ENCODE measurements around the gene NTM. TPM values are rescaled to one million over a fixed set of nuclear protein-coding genes. Genes with fewer than 3 reads are reported as not detected.

Gene NTM
- total RNA-seq, 1 experiment from 2014 or later, result 8.6 TPM

GRCh38 chr11:131689049-131689925 is 318.9 kb downstream of the NTM start:
- no peaks in the 10 kb centered on the region for H3K9me3 ChIP-seq (ENCODE audit: low read depth, low read length, poor library complexity, severe bottlenecking)
- peaks cover 3% of the 10 kb centered on the region for H3K27me3 ChIP-seq (replicated peaks; ENCODE audit: insufficient read depth, low read depth, low read length, poor library complexity)
- no peak for DNase-seq (ENCODE audit: low spot score)
- intact Hi-C loops (cut with micrococcal nuclease; ENCODE audit: unreplicated experiment), result no loop called here
- H3K36me3 ChIP-seq (ENCODE audit: insufficient read depth, low read length, poor library complexity, severe bottlenecking), result no peaks in the 10 kb centered on the region
- no peak for TF ChIP-seq EZH2 (IDR thresholded peaks at IDR 0.05; ENCODE audit: borderline replicate concordance, low read depth, low read length, poor library complexity, severe bottlenecking)
- no peak for TF ChIP-seq CTCF (conservative IDR thresholded peaks at IDR 0.05; ENCODE audit: low read depth, low read length)
- H3K4me1 ChIP-seq (ENCODE audit: insufficient read depth, low read length, poor library complexity, severe bottlenecking), result peaks cover 2% of the 10 kb centered on the region
- BruUV-seq (replicated peaks), result no TSS peak
- no peak overlapping the region for H3K27ac ChIP-seq (ENCODE audit: low read depth, low read length, poor library complexity, severe bottlenecking)
- CTCF ChIA-PET, result interaction anchor here (1.0 to 1.1 kb wide), 2 partner anchors 15 to 438 kb away, joined by 3 to 4 read pairs; no protein-coding TSS in a partner anchor
- POLR2A ChIA-PET (ENCODE audit: low non-redundant PET), result no interaction called here
- no peak overlapping the region for H3K4me3 ChIP-seq (ENCODE audit: low read depth, low read length, poor library complexity, severe bottlenecking)

- Histone ChIP-seq H3K9me3 (ENCODE audit: low read depth, low read length, poor library complexity, severe bottlenecking) (no peaks in the 10 kb centered on the region), H3K4me3 (ENCODE audit: low read depth, low read length, poor library complexity, severe bottlenecking) (no peak overlapping the region), H3K36me3 (ENCODE audit: insufficient read depth, low read length, poor library complexity, severe bottlenecking) (no peaks in the 10 kb centered on the region), H3K27ac (ENCODE audit: low read depth, low read length, poor library complexity, severe bottlenecking) (no peak overlapping the region), H3K27me3 (replicated peaks; ENCODE audit: insufficient read depth, low read depth, low read length, poor library complexity) (peaks cover 3% of the 10 kb centered on the region), H3K4me1 (ENCODE audit: insufficient read depth, low read length, poor library complexity, severe bottlenecking) (peaks cover 7% of the 10 kb centered on the region)
- intact Hi-C loops (cut with micrococcal nuclease; ENCODE audit: unreplicated experiment), result loop anchor here (10.0 kb wide), 3 partner anchors 434 to 1244 kb away; no protein-coding TSS in a partner anchor
- no peak for DNase-seq (ENCODE audit: low spot score)
- ChIA-PET POLR2A (ENCODE audit: low non-redundant PET) (no interaction called here), CTCF (no interaction called here)
- BruUV-seq (replicated peaks), result no TSS peak
- TF ChIP-seq EZH2 (IDR thresholded peaks at IDR 0.05; ENCODE audit: borderline replicate concordance, low read depth, low read length, poor library complexity, severe bottlenecking) (no peak), CTCF (conservative IDR thresholded peaks at IDR 0.05; ENCODE audit: low read depth, low read length) (no peak)
These were observed 319.9 kb downstream of the NTM start for GRCh38 chr11:131690362-131690761.

DNA sequence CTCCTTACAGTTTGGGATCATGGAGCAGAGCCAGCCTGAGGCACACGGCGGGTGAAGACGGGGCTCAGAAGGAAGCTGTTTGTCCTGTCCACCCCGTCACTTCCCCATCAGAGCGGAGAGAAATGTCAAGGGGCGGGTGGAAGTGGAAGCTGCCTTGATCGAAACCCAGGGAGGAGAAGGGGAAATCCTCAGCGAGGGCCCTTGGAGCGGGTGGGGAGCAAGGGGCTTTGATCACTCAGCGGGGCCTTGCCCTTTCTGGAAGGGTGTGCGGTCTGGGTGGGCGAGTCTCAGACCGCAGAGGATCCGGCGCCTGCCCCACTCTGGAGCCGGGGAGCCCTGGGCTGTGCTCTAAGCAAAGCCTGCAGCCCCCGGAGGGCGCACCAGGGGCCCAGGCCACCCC is 320.4 kb downstream of the NTM start:
- Histone ChIP-seq H3K4me3 (ENCODE audit: low read depth, low read length, poor library complexity, severe bottlenecking) (no peak overlapping the region), H3K36me3 (ENCODE audit: insufficient read depth, low read length, poor library complexity, severe bottlenecking) (no peaks in the 10 kb centered on the region), H3K27me3 (replicated peaks; ENCODE audit: insufficient read depth, low read depth, low read length, poor library complexity) (peaks cover 3% of the 10 kb centered on the region), H3K4me1 (ENCODE audit: insufficient read depth, low read length, poor library complexity, severe bottlenecking) (peaks cover 7% of the 10 kb centered on the region), H3K9me3 (ENCODE audit: low read depth, low read length, poor library complexity, severe bottlenecking) (no peaks in the 10 kb centered on the region), H3K27ac (ENCODE audit: low read depth, low read length, poor library complexity, severe bottlenecking) (no peak overlapping the region)
- ChIA-PET CTCF (no interaction called here), POLR2A (ENCODE audit: low non-redundant PET) (no interaction called here)
- BruUV-seq (replicated peaks), result no TSS peak
- TF ChIP-seq EZH2 (IDR thresholded peaks at IDR 0.05; ENCODE audit: borderline replicate concordance, low read depth, low read length, poor library complexity, severe bottlenecking) (no peak), CTCF (conservative IDR thresholded peaks at IDR 0.05; ENCODE audit: low read depth, low read length) (no peak)
- intact Hi-C loops (cut with micrococcal nuclease; ENCODE audit: unreplicated experiment), result loop anchor here (10.0 kb wide), 3 partner anchors 434 to 1244 kb away; no protein-coding TSS in a partner anchor
- DNase-seq (ENCODE audit: low spot score), result no peak
